Measurements from ENCODE around the gene MAST4. TPM values are rescaled to one million over a fixed set of nuclear protein-coding genes. Genes with fewer than 3 reads are reported as not detected.

Gene MAST4
- polyA plus RNA-seq, 1 donor (not counting 4 experiments of a cell fraction or from before 2014, with no cell fraction given) = 19.8 TPM

DNA sequence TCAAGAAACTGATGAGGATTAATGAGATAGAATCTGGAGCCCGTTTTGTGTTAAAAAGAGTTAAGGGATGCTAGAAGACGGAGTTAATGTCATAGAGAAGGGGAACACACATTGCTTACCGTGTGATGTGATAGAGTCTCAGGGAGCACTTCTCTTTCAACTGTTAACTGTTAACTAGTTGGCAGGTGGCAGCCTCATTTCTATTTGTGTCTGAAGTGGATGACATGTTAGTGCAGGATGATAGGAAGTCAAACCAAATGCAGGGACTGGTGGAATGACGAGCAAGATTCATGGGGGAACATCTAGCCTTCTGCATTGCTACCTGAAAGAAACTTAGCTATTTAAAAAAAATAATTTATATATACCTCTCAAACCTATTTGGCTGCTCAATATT is 222.7 kb downstream of the MAST4 start:
- Histone ChIP-seq H3K36me3 (ENCODE audit: control insufficient read depth in 2 of 2, extremely low read depth in 1 of 2, insufficient read depth in 2 of 2, low read length in 2 of 2) (no peaks in the 10 kb centered on the region), H3K4me1 (ENCODE audit: control insufficient read depth, extremely low read depth, insufficient read depth, low read length) (peaks cover 5% of the 10 kb centered on the region), H3K79me2 (ENCODE audit: control insufficient read depth, insufficient read depth, low read length) (no peaks in the 10 kb centered on the region), H3K9ac (ENCODE audit: control insufficient read depth, extremely low read depth, insufficient read depth, low read length) (no peak overlapping the region), H3K9me3 (ENCODE audit: control insufficient read depth, low read depth, low read length) (no peaks in the 10 kb centered on the region), H3K9me1 (ENCODE audit: control insufficient read depth, extremely low read depth, insufficient read depth, low read length) (no peaks in the 10 kb centered on the region), H3K27ac (ENCODE audit: control insufficient read depth, insufficient read depth, low read length) (no peak overlapping the region), H3K4me2 (ENCODE audit: control insufficient read depth, extremely low read depth, insufficient read depth, low read depth, low read length) (no peak overlapping the region), H3K27me3 (ENCODE audit: control insufficient read depth, extremely low read depth, insufficient read depth, low read length) (no peaks in the 10 kb centered on the region), H2AFZ (ENCODE audit: control insufficient read depth, low read length) (no peak overlapping the region), H4K20me1 (ENCODE audit: control insufficient read depth, extremely low read depth, insufficient read depth, low read length) (no peaks in the 10 kb centered on the region), H3K4me3 (ENCODE audit: control insufficient read depth in 2 of 3, extremely low read depth in 1 of 3, insufficient read depth in 2 of 3, low read depth in 1 of 3, low read length in 3 of 3) (no peak overlapping the region)
- DNase-seq (ENCODE audit: low read depth, low spot score) (no peak), FAIRE-seq (no peak)
- dilution Hi-C loops (cut with MboI; ENCODE audit: extremely low pct_ligation_motif_present, low sequenced_read_pairs) = no loop called here
- TF ChIP-seq, protein P1, sequence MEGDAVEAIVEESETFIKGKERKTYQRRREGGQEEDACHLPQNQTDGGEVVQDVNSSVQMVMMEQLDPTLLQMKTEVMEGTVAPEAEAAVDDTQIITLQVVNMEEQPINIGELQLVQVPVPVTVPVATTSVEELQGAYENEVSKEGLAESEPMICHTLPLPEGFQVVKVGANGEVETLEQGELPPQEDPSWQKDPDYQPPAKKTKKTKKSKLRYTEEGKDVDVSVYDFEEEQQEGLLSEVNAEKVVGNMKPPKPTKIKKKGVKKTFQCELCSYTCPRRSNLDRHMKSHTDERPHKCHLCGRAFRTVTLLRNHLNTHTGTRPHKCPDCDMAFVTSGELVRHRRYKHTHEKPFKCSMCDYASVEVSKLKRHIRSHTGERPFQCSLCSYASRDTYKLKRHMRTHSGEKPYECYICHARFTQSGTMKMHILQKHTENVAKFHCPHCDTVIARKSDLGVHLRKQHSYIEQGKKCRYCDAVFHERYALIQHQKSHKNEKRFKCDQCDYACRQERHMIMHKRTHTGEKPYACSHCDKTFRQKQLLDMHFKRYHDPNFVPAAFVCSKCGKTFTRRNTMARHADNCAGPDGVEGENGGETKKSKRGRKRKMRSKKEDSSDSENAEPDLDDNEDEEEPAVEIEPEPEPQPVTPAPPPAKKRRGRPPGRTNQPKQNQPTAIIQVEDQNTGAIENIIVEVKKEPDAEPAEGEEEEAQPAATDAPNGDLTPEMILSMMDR (optimal IDR thresholded peaks at IDR 0.05 in 1 of 3, IDR thresholded peaks at IDR 0.05 in 1 of 3, conservative IDR thresholded peaks at IDR 0.05 in 1 of 3; ENCODE audit: extremely low read depth in 1 of 3, insufficient read depth in 2 of 3, low read length in 3 of 3) = no peak
- TF ChIP-seq EZH2 (IDR thresholded peaks at IDR 0.05; ENCODE audit: low read length) = no peak

DNA sequence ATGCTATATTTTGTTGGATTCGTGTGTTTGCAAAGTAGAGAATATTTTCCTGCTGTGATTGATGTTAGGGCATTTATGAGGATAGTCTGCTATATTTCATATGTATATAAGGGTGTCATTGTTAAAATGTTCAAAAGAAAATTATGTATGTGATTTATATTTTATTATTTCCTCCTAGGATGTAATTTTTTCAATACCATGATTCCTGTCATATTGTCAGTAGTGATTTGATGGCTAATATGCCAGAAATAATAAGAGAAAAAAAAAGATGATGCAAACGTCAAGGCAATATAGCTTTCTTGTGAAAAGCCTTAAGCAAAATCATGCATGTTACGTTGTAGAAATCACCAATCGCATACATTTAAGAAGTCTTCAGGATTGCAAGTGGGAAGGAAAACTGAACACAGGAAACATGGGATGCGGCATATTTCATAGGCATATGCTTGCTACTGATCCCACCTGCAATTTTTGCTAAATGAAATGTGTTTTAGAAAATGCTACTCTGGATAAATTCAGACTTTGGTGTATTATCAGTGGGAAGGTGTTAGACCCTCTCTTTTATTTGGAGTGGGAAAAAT is 224.5 kb downstream of the MAST4 start:
- Histone ChIP-seq H3K9ac (ENCODE audit: control insufficient read depth, extremely low read depth, insufficient read depth, low read length) (no peak overlapping the region), H3K9me1 (ENCODE audit: control insufficient read depth, extremely low read depth, insufficient read depth, low read length) (no peaks in the 10 kb centered on the region), H3K4me1 (ENCODE audit: control insufficient read depth, extremely low read depth, insufficient read depth, low read length) (no peaks in the 10 kb centered on the region), H4K20me1 (ENCODE audit: control insufficient read depth, extremely low read depth, insufficient read depth, low read length) (no peaks in the 10 kb centered on the region), H3K27ac (ENCODE audit: control insufficient read depth, insufficient read depth, low read length) (no peak overlapping the region), H3K4me2 (ENCODE audit: control insufficient read depth, extremely low read depth, insufficient read depth, low read depth, low read length) (no peak overlapping the region), H2AFZ (ENCODE audit: control insufficient read depth, low read length) (no peak overlapping the region), H3K27me3 (ENCODE audit: control insufficient read depth, extremely low read depth, insufficient read depth, low read length) (no peaks in the 10 kb centered on the region), H3K79me2 (ENCODE audit: control insufficient read depth, insufficient read depth, low read length) (no peaks in the 10 kb centered on the region), H3K36me3 (ENCODE audit: control insufficient read depth in 2 of 2, extremely low read depth in 1 of 2, insufficient read depth in 2 of 2, low read length in 2 of 2) (no peaks in the 10 kb centered on the region), H3K4me3 (ENCODE audit: control insufficient read depth in 2 of 3, extremely low read depth in 1 of 3, insufficient read depth in 2 of 3, low read depth in 1 of 3, low read length in 3 of 3) (no peak overlapping the region), H3K9me3 (ENCODE audit: control insufficient read depth, low read depth, low read length) (no peaks in the 10 kb centered on the region)
- TF ChIP-seq, protein P1 (optimal IDR thresholded peaks at IDR 0.05 in 1 of 3, IDR thresholded peaks at IDR 0.05 in 1 of 3, conservative IDR thresholded peaks at IDR 0.05 in 1 of 3; ENCODE audit: extremely low read depth in 1 of 3, insufficient read depth in 2 of 3, low read length in 3 of 3) = no peak
- DNase-seq (ENCODE audit: low read depth, low spot score) (no peak), FAIRE-seq (no peak)
- dilution Hi-C loops (cut with MboI; ENCODE audit: extremely low pct_ligation_motif_present, low sequenced_read_pairs) = no loop called here

All from keratinocyte (primary cell).